GM18909 (cell line): ENCODE data around the gene MAG.

ENCODE experiments used
- ATAC-seq: cut with Tn5 transposase; IDR thresholded peaks from one replicate; pipeline ENCODE4 v1.9.1; 2021; ENCODE audit warnings: mild to moderate bottlenecking; ENCODE audit not compliant: unreplicated experiment, poor library complexity

Gene MAG

GRCh38 chr19:35291916-35292315 is at the start of gene MAG:
TSS of gene MAG (plus strand) at chr19:35292161. CDS start at chr19:35295409, 3,248 bp downstream.
- no peak for ATAC-seq

GRCh38 chr19:35246466-35247092 is 45.4 kb upstream of the MAG start:
- ATAC-seq: no peak

GRCh38 chr19:35247526-35248309 is 44.2 kb upstream of the MAG start:
- peak; percentile 33 for ATAC-seq

- peak; percentile 82 for ATAC-seq
Observed at GRCh38 chr19:35248310-35249145, 43.4 kb upstream of the MAG start, which contains the start of gene LSR. TSS of gene LSR (plus strand) at chr19:35249002. CDS start at chr19:35249023, 21 bp downstream.

- ATAC-seq: peak; percentile 4
Observed at GRCh38 chr19:35249146-35249847, 42.7 kb upstream of the MAG start.

GRCh38 chr19:35249848-35250711 is 41.9 kb upstream of the MAG start:
- no peak for ATAC-seq

GRCh38 chr19:35251456-35251855 is 40.5 kb upstream of the MAG start:
- no peak for ATAC-seq

GRCh38 chr19:35253316-35254286 is 38.4 kb upstream of the MAG start:
- ATAC-seq: no peak

GRCh38 chr19:35254341-35255297 is 37.3 kb upstream of the MAG start:
- no peak for ATAC-seq

GRCh38 chr19:35256566-35256965 is 35.4 kb upstream of the MAG start:
- no peak for ATAC-seq

GRCh38 chr19:35257113-35257461 is 34.9 kb upstream of the MAG start:
- no peak for ATAC-seq

- no peak for ATAC-seq
Observed at GRCh38 chr19:35260694-35261304, 31.2 kb upstream of the MAG start.

GRCh38 chr19:35261356-35262100 is 30.4 kb upstream of the MAG start:
- no peak for ATAC-seq

- ATAC-seq: no peak
Observed at GRCh38 chr19:35262101-35262761, 29.7 kb upstream of the MAG start.

- no peak for ATAC-seq
Observed at GRCh38 chr19:35264268-35265125, 27.5 kb upstream of the MAG start.
